ENCODE results near the gene RAB5IF. TPM values are rescaled to one million over a fixed set of nuclear protein-coding genes. Genes with fewer than 3 reads are reported as not detected.

RAB5IF gene
- total and polyA plus RNA-seq, 2 of the 8 experiments (the other 6 are each of a cell fraction or from before 2014, with no cell fraction given): 95.5 to 148 TPM

DNA sequence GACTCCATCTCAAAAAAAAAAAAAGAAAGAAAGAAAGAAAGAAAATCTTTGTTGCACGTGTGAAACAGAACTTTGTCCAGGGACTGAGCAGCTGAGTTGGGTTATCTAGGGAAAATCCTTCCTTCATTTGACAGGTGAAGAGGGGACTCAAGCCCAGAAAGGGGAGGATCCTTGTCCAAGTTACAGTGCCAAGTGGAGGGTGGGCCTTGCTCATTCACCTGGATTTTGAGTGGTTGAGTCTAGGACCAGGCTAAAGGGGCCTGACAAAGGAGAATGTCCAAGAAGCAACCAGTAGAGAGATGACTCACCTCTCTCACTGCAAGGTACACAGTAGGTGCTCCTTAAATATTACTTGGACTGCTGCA, 29.5 kb upstream of the RAB5IF start (continued):
- no peak for TF ChIP-seq GTF2F1 (IDR thresholded peaks at IDR 0.05; ENCODE audit: borderline replicate concordance, low read depth, low read length)
- TF ChIP-seq HDAC6 (IDR thresholded peaks at IDR 0.05; ENCODE audit: low read depth, low read length): no peak
- TF ChIP-seq TBP (IDR thresholded peaks at IDR 0.05; ENCODE audit: low read depth, low read length): no peak
- TF ChIP-seq SIX5 (IDR thresholded peaks at IDR 0.05; ENCODE audit: low read depth, low read length): no peak
- TF ChIP-seq SAP30 (IDR thresholded peaks at IDR 0.05; ENCODE audit: insufficient read depth, insufficient replicate concordance, low read length): no peak
- no peak for TF ChIP-seq SP1 (IDR thresholded peaks at IDR 0.05; ENCODE audit: low read depth, low read length)
- no peak for TF ChIP-seq FOSL1 (IDR thresholded peaks at IDR 0.05; ENCODE audit: insufficient read depth, low read depth, low read length)
- no peak for TF ChIP-seq TEAD4 (IDR thresholded peaks at IDR 0.05; ENCODE audit: low read depth, low read length)
